NAMALWA (cell line): Measurements from ENCODE around the gene MAJIN.

Source experiments
- DNase-seq: peaks from one replicate; pipeline ENCODE4 v3.0.0-alpha.2; 2015; ENCODE audit warnings: low spot score

Gene MAJIN

DNA sequence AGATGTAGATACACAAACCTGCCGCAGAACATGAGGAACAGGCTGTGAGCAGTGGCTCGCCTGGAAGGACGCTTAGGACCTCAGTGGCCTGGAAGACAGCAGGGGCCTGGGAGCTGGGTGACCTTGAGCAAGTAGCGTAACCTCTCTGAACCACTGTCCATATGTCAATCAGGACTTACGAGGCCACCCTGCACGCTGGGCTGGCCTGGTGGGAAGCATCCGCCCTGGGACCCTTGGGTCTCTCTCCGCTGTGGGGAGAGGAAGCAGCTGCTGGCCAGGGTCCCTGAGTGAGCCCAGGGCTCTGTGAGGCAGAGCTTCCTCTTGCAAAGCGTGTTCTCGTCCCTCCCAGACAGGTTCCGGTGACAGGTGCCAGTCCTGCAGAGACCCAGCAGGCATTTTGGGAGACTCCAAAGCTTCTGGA, 79.5 kb downstream of the MAJIN start:
- no peak for DNase-seq

DNA sequence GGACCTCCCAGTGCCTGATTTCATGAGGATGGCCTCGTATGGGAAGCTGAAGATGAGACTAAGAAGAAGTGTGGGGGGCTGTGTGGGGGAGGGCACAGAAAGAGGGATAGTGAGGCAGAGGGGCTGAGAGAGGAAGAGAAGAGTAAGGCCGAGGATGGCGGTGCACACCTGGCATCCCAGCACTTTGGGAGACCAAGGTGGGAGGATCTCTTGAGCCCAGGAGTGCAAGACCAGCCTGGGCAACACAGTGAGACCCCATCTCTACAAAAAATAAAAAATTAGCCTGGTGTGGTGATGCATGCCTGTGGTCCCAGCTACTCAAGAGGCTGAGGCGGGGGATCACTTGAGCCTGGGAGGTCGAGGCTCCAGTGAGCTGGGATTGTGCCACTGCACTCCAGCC, 80.0 kb downstream of the MAJIN start:
- DNase-seq: no peak

DNA sequence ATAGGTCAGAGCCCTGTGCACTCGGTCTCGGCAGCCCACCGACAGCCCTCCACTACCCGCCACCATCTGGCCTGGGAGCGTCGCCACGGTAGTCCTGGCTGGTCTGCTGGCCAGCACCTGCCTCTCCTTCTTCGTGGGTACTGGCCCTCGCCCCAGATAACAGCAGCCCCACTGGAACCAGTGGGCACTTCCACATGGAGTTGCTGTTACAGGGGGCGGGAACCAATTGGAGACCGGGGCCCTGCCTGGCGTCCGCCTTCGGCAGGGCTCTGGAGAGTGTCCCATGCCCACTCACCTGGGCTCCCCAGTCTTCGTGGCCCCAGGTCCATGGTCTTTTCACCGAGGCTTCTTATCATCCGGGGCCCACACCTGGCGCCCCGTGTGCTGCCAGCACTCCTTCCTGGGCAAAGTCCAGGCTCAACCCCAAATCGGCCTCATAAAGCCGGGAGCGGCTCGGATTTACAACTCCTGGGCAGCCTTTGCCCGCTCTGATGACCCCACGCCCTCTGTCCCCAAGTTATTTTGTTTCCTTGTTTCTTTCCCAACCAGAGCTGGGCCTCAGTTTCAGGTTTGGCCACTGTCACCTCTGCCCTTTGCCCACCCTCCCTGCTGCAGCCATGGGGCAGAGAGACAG, 80.6 kb downstream of the MAJIN start:
- no peak for DNase-seq

DNA sequence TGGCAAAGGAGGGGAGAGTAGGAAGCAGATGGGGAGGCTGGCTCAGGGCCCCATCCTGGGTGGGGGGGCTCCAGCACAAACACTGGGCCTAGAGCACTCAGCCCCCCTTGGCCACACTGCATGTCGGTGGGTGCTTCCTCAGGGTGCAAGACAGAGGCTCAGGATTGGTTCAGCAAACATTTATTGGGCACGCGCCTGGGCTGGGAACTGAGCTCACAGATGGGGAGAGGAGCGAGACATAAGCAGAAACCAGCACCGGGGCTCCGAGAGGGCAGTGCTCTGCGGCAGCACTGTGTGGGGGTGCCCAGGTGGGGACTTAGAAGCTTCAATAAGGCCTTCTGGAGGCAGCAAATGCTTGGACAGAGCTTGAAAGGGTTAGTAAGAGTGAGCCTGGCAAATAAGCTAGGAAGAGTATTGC, 81.4 kb downstream of the MAJIN start:
- DNase-seq: no peak

DNA sequence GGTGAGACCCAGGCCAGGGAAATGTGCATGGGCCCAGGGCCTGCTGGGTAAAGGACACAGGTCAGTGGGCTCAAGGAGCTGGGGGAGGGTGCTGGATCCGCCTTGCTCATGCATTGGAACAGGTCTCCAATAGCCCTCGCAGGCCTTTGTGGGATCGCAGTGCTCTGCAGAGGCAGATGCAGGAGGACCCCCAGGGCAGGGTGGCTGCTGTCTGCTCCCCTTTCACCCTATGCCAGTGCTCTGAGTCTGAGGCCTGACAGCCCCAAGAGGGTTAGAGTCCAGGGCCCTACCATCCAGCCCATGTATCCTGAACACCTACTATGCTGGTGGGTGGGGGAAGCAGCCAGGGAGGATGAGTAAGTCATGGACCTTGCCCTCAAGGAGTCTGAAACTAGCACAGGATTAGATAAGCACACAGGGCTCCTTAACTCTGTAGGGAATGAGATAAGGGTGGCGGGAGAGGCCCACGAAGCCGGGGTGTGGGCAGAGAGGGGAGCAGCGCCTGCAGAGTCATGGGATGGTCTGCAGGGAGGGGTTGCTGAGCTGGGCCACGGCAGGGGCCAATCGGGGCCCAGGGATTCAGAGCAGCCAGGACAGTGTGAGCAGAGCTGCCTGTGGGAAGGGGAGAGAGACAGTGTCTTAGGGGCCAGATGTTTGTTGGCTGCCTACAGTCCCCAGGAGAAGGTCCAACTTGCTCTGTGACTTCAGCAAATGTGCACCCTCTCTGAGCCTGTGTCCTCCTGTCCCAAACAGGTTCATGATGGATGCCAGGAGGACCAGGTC, 83.0 kb downstream of the MAJIN start:
- no peak for DNase-seq

DNA sequence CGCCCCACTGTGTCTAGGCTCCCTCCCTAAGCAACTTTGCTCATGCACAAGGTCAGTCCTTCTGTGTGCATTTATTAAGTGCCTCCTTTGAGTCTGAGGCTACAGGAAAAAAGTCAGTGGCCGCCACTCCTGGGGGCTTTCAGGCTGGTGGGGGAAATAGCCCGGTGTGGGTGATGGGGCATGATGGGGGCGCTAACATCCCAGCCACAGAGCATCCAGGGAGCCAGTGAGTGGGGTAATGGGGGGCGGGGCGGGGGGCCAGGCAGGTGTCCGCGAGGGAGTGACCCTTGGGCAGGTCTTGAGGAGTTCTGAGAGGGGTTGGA, 83.5 kb downstream of the MAJIN start:
- no peak for DNase-seq
